CD4-positive, alpha-beta T cell treated with Interleukin-1 beta for 1 hour (primary cell): ENCODE results near the gene MEGF6.

ENCODE experiments used
- DNase-seq, 2 donors: peaks; one replicate each; pipeline ENCODE4 v3.0.0-alpha.2; 2020 to 2022

MEGF6 gene

DNA sequence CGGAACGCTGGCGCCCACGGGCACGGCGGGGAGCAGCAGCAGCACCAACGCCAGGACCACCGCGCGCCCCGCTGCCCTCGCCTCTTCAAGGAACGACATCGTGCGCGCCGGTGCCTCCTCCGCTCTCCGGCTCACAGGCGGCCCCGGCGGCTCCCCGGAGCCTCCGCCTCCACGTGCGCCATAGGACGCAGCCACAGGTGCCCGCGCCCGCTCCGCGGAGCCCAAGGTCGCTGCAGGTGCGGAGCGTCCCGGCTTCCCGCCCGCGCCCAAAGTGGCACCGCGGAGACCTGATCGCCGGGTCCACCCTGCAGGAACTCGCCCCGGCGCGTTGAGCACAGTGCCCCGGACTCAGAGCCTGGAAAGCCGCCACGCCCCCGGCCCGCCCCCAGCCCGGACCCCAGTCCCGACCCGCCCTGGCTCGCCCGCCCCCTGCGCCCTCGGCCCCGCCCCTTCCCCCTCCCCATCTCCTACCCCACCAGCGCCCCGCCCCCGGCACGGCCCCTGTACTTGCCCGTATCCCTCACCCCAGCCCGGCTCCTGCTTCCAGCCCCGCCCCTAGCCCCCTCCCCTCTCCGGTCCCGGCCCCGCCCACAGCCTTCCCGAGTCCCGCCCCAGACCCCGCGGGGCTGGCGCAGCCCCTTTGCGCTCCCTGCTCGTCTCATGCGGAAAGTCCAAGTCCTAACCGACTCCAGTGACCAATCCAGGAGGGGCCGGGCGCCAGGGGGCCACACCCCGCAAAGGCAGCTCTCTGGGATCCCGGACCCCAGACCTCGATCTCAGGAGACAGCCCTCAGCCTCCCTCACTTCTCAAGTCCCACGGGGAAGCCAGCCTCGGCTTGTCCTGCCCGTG lies at the start of gene MEGF6:
TSS of gene MEGF6 (minus strand) at position 339 of the 850 bp plus-strand sequence. CDS start at position 99, 240 bp downstream.
- DNase-seq: peak; percentile 63 to 70

- DNase-seq: no peak
These were observed 49.4 kb upstream of the MEGF6 start for GRCh38 chr1:3660704-3661103.

- no peak for DNase-seq
These were observed 47.8 kb upstream of the MEGF6 start for GRCh38 chr1:3659093-3659492.

DNA sequence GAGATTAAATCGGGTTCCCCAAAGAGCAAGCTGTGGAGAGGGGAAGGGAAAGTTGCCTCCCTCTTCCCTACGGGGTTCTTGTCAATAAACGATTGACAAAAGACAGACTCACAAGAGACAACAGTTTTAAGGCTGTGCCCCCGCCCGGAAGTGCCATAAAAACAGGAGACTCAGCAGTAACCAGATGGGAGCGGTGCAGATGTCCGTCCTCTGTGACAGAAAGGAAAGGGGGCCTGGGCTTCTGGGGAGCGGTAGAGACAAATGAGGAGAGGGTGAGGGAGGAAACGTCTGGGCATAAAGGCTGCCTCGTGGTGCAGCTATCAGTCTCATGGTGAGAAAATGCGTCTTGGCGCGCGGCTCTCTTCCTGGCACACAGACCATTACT lies 46.9 kb upstream of the MEGF6 start:
- DNase-seq: no peak

GRCh38 chr1:3657578-3658230 lies 46.4 kb upstream of the MEGF6 start:
- no peak for DNase-seq

- DNase-seq: no peak
These were observed 45.8 kb upstream of the MEGF6 start for GRCh38 chr1:3657096-3657475.

- no peak for DNase-seq
These were observed 45.3 kb upstream of the MEGF6 start for GRCh38 chr1:3656450-3657095.

GRCh38 chr1:3654549-3655281 lies 43.4 kb upstream of the MEGF6 start:
- no peak for DNase-seq

DNA sequence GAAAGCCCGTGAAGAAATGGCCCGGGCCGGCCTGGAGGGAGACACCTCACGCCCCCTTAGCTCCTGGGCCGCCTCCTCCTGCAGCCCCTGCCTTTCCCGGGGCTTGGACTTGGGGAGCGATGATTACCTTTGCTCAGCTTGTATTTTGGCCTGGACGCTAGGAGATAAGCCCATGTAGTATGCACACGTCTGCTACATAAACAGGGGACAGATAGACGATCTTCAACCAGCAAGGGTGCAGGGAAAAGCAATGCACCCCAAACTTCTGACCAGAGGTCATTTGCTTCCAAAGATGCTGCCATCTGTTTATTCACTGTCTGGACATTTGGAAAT lies 41.9 kb upstream of the MEGF6 start:
- DNase-seq: no peak

DNA sequence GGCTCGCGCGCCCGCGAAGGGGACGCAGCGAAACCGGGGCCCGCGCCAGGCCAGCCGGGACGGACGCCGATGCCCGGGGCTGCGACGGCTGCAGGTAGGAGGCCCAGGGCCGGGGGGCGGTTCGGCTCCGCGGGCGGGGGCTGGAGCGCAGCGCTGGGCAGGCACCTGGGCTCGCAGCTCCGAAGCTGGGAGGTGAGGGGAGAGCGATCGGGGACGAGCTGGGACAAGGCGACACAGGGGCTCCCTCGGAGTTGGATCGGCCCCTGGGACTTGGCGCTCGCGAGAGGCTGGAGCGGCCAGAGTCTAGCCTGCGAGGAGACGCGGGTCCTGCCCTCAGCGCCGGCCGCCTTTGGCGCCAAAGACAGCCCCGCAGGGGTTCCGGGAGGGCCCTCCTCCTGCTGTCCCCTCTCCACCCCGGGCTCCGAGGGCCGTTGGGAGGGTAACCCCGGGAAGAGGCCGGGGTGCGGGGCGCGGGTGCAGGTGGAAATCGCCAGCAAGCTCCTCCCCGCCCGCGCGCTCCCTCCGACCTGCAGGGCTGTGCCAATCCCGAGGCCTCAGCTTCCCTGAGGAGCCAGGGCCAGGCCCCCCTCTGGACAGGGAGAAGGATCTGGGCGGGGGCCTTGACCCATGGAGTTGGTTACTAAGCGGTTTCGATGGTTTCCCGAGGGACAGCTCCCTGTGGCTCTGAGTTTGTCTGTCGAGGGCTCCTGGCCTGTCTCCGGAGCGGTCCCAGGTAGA lies 41.4 kb upstream of the MEGF6 start:
- DNase-seq: no peak

DNA sequence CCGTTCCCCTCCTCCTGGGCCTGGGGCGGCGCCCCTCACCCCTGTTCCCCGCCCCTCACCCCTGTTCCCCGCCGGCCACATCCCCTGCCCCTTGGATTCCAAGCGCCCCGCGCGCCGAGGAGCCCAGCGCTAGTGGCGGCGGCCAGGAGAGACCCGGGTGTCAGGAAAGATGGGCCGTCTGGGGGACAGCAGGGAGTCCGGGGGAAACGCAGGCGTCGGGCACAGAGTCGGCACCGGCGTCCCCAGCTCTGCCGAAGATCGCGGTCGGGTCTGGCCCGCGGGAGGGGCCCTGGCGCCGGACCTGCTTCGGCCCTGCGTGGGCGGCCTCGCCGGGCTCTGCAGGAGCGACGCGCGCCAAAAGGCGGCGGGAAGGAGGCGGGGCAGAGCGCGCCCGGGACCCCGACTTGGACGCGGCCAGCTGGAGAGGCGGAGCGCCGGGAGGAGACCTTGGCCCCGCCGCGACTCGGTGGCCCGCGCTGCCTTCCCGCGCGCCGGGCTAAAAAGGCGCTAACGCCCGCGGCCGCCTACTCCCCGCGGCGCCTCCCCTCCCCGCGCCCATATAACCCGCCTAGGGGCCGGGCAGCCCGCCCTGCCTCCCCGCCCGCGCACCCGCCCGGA lies 40.7 kb upstream of the MEGF6 start, which contains the start of gene TP73:
TSS of gene TP73 (plus strand) at position 587 of the 618 bp plus-strand sequence. CDS start 29,850 bp downstream, outside the sequence.
- DNase-seq: peak in 1 of 2 donors; percentile 8

- DNase-seq: peak in 1 of 2 donors; percentile 11
These were observed 40.0 kb upstream of the MEGF6 start for GRCh38 chr1:3651026-3651929.

GRCh38 chr1:3650248-3651025 lies 39.1 kb upstream of the MEGF6 start:
- DNase-seq: no peak

- peak; percentile 91 for DNase-seq
These were observed 38.3 kb upstream of the MEGF6 start, which contains the start of gene WRAP73 for GRCh38 chr1:3649342-3650247. Gene WRAP73 (minus strand): TSS chr1:3650103. CDS start chr1:3649999, 104 bp downstream.

GRCh38 chr1:3646596-3646995 lies 35.3 kb upstream of the MEGF6 start:
- no peak for DNase-seq

GRCh38 chr1:3645666-3646355 lies 34.5 kb upstream of the MEGF6 start:
- DNase-seq: no peak

GRCh38 chr1:3645247-3645646 lies 33.9 kb upstream of the MEGF6 start:
- DNase-seq: no peak

DNA sequence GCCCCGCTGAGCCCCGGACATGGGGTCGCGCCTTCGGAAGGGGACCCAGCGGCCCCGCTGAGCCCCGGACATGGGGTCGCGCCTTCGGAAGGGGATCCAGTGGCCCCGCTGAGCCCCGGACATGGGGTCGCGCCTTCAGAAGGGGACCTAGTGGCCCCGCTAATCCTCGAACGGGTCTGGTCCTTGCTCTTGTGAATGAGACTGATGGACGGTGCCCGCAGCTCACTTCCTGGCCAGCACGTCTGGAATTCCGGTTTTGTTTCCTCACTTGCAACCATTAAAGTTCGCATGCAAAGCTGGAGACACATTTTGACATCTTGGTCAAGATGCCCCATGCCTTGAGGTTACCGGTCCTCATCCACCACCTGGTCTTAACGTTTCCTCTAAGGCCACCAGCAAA lies 33.0 kb upstream of the MEGF6 start:
- DNase-seq: no peak
